LNCaP clone FGC (cell line): ENCODE results near the gene KBTBD8.

Experiments used
- DNase-seq: peaks from one replicate; pipeline ENCODE4 v3.0.0-alpha.2; 2011; ENCODE audit warnings: low read depth
- H3K4me3 ChIP-seq: 2 replicates; pipeline ENCODE4 v1.5.1; 2011; ENCODE audit warnings: mild to moderate bottlenecking, low read depth, low read length, control low read depth
- TF ChIP-seq, protein P1 (sequence below): IDR thresholded peaks from 2 replicates; pipeline ENCODE4 v1.5.1; 2012; ENCODE audit warnings: mild to moderate bottlenecking; ENCODE audit not compliant: control insufficient read depth, insufficient read depth; ENCODE audit errors: extremely low read depth

Gene KBTBD8

DNA sequence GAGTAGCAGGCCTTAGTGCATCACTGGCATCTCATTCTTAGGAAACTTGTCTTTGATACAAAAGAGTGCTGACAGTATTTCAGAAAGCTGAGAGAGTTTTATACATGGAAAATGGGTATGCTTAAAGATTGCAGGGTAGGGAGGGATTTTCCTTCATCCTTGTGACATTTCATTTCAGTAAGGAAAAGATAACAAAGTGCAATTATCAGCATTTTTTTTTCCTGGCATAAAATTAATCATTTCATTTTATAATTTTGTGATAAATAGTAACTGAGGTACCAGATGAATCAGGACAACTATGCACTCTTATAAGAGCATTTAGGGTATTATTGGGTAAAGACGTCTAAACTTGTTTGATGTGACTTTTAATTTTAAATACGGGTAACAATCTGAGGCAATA, 10.3 kb downstream of the KBTBD8 start:
- no peak overlapping the region for H3K4me3 ChIP-seq
- DNase-seq: no peak
- TF ChIP-seq, protein P1, sequence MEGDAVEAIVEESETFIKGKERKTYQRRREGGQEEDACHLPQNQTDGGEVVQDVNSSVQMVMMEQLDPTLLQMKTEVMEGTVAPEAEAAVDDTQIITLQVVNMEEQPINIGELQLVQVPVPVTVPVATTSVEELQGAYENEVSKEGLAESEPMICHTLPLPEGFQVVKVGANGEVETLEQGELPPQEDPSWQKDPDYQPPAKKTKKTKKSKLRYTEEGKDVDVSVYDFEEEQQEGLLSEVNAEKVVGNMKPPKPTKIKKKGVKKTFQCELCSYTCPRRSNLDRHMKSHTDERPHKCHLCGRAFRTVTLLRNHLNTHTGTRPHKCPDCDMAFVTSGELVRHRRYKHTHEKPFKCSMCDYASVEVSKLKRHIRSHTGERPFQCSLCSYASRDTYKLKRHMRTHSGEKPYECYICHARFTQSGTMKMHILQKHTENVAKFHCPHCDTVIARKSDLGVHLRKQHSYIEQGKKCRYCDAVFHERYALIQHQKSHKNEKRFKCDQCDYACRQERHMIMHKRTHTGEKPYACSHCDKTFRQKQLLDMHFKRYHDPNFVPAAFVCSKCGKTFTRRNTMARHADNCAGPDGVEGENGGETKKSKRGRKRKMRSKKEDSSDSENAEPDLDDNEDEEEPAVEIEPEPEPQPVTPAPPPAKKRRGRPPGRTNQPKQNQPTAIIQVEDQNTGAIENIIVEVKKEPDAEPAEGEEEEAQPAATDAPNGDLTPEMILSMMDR: no peak

DNA sequence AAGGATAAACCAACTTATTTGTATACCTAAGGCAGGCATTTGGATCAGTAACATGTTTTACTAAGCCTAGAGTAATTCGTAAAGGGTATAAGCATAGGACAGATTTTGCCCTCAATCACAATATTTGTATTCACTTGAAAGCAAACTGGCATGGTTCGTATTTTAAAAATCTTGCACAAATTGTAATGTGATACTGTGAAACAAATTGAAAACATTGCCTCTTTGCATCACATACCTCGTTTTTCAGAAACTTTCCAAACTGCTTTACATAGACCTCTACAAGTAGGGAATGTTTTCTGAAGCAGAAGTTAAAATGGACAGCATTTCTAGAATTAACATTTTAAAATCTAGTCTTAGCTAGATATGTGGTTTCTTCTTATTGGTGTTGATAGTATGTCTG, 11.6 kb downstream of the KBTBD8 start:
- TF ChIP-seq, protein P1: no peak
- no peak overlapping the region for H3K4me3 ChIP-seq
- DNase-seq: no peak

DNA sequence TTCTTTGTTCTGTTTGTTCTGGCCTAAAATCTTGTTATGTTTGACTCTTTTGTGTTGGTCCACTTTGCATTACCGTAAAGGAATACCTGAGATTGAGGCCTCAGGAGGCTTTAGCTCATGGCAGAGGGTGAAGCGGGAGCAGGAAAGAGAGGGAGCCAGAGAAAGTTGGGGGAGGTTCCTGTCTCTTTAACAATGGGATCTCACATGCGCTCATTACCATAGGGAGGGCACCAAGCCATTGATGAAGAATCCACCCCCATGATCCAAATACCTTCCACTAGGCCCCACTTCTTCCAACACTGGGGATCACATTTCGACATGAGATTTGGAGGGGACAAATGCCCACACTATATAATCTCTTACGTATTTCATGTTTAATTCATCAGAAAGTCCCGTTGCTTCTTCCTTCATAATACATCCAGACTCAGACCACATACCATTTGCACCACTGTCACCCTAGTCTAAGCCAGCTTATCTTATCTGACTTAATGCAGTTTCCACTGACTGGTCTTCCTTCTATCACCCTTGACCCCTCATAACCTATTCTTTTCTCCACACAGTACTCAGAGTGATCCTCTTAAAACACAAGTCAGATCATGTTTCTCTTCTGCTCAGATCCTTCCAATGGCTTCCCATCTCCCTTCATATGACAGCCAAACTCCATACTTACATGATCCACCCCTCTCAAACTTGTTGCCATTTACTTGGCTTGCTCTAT, 13.5 kb downstream of the KBTBD8 start:
- no peak overlapping the region for H3K4me3 ChIP-seq
- TF ChIP-seq, protein P1: no peak
- no peak for DNase-seq

DNA sequence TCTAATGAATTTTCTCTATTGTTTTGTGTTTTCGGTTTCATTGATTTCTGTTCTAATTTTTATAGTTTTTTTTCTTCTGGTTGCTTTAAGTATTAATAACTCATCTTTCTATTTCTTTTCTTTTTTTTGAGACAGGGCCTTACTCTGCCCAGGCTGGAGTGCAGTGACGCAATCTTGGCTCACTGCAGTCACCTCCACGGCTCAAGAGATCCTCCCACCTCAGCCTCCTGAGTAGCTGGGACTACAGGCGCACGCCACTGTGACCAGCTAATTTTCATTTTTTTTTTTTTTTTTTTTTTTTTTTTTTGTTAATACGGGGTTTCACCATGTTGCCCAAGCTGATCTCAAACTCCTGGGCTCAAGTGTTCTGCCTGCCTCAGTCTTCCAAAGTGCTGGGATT, 14.5 kb downstream of the KBTBD8 start:
- H3K4me3 ChIP-seq: no peak overlapping the region
- no peak for DNase-seq
- TF ChIP-seq, protein P1: no peak

DNA sequence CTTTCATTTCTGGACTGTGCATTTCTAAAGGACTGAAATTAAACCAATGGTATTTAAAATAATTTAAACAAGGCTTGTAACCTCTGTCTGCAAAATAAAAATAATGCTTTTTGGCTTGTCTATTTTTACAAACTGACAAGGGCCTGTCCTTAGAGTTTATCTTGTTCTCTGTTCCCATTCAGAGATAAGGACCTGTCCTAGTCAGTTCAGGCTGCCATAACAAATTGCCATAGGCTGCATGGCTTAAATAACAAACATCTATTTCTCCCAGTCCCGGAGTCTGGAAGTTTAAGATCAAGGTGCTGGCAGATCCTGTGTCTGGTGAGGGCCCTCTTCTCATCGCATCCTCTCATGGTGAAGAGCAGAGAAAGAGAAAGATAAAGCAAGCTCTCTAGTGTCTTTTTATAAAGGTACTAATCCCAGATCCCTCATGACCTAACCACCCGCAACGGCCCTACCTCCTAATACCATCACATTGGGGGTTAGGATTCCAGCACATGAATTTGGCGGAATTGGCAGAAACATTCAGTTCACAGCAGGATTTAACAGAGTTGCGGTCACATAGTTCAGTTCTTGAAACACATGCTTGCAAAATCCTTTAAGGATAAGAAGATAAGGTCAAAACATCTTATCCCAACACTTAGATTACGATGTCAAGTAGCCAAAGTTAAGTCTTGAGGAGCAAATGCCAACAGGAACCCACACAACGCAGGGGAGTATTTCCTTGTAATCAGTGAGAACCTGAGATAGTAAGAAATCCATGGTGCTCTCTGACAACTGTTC, 17.8 kb downstream of the KBTBD8 start:
- no peak for DNase-seq
- TF ChIP-seq, protein P1: no peak
- H3K4me3 ChIP-seq: no peak overlapping the region

DNA sequence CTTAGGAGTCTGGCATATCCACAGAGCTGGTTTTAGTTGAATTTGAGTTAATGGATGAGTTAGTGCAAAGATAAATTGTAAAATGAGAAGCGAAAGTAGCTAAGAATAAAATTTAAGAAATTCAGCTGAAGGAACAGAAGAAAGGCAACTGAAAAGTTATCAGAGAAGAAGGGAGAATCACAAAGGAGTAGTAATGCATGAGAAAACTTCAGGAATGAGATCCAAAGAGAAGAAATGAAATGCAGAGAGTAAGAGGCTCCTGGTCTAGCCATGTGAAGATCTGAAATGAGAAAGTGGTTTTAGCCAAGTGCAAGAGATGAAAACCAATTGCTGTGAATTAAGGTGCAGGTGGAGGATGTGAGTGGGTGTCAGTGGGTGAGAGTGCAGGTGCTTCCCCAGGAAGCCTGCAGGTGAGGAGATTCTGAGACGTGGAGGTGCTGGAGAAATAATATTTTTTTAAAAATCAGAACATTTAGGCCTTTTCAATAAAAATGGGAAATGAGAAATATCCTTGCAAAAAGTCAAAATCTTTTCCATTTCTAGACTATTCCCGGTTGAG, 18.5 kb downstream of the KBTBD8 start:
- TF ChIP-seq, protein P1: no peak
- no peak for DNase-seq
- no peak overlapping the region for H3K4me3 ChIP-seq
